SU-DHL-6 (cell line): Measurements from ENCODE around the gene PDGFD.

ENCODE experiments used
- H2AFZ ChIP-seq: fragments of 200-600 bp; sonication (generic); 2 replicates; pipeline ENCODE4 v1.6.1; 2014; ENCODE audit warnings: low read depth, mild to moderate bottlenecking, moderate library complexity, mixed read lengths, antibody characterized with exemption, low read length; ENCODE audit not compliant: severe bottlenecking
- H3F3A ChIP-seq: fragments of 200-600 bp; shearing (Covaris generic); 2 replicates; pipeline ENCODE4 v1.6.0; 2016; ENCODE audit warnings: antibody characterized with exemption, mild to moderate bottlenecking; ENCODE audit not compliant: insufficient read depth
- H3K27ac ChIP-seq: fragments of 200-600 bp; sonication (generic); 2 replicates; pipeline ENCODE4 v1.5.1; 2016; ENCODE audit warnings: low read depth, mild to moderate bottlenecking, low read length, moderate library complexity, mixed read lengths
- H3K27me3 ChIP-seq: fragments of 200-600 bp; sonication (generic), shearing (Covaris generic); 2 replicates; pipeline ENCODE4 v1.6.0; 2014; ENCODE audit warnings: mild to moderate bottlenecking, low read length
- H3K36me3 ChIP-seq: fragments of 200-600 bp; sonication (generic); 2 replicates; pipeline ENCODE4 v1.6.1; 2014; ENCODE audit warnings: mild to moderate bottlenecking, low read length, mixed read lengths
- H3K4me2 ChIP-seq: fragments of 300-600, 200-600 bp; shearing (Covaris generic), sonication (generic); 2 replicates; pipeline ENCODE4 v1.6.0; 2014; ENCODE audit warnings: low read length, low read depth, mild to moderate bottlenecking; ENCODE audit not compliant: poor library complexity, severe bottlenecking
- H3K4me3 ChIP-seq: fragments of 200-600 bp; sonication (generic); 2 replicates; pipeline ENCODE4 v1.5.1; 2014; ENCODE audit warnings: antibody characterized with exemption, low read length, mild to moderate bottlenecking, mixed read lengths; ENCODE audit not compliant: insufficient read depth, poor library complexity, severe bottlenecking
- H3K79me2 ChIP-seq: fragments of 200-600 bp; sonication (generic); 2 replicates; pipeline ENCODE4 v1.6.1; 2014; ENCODE audit warnings: mild to moderate bottlenecking, low read length, moderate library complexity; ENCODE audit not compliant: insufficient read depth
- H3K9ac ChIP-seq: fragments of 200-600 bp; sonication (generic); 2 replicates; pipeline ENCODE4 v1.7.0; 2014; ENCODE audit warnings: mild to moderate bottlenecking, low read length
- H3K9me2 ChIP-seq: fragments of 200-600 bp; sonication (generic); replicated peaks from 2 replicates; pipeline ENCODE4 v1.6.1; 2014; ENCODE audit warnings: low read length; ENCODE audit not compliant: insufficient read depth
- H3K9me3 ChIP-seq: fragments of 200-600 bp; sonication (generic); 2 replicates; pipeline ENCODE4 v1.6.1; 2014; ENCODE audit warnings: low read length, mixed read lengths; ENCODE audit not compliant: insufficient read depth
- H4K20me1 ChIP-seq: fragments of 200-600 bp; sonication (generic); 2 replicates; pipeline ENCODE4 v1.6.1; 2014; ENCODE audit warnings: low read depth, mild to moderate bottlenecking, antibody characterized with exemption, low read length, moderate library complexity, mixed read lengths
- CTCF ChIP-seq: fragments of 200-600 bp; sonication (generic); IDR thresholded peaks from one replicate; pipeline ENCODE4 v1.5.1; 2017; ENCODE audit warnings: antibody characterized with exemption, mild to moderate bottlenecking, low read length, moderate library complexity; ENCODE audit not compliant: insufficient read depth, poor library complexity, severe bottlenecking
- EZH2phosphoT487 ChIP-seq: fragments of 200-600 bp; sonication (generic), shearing (Covaris generic); conservative IDR thresholded peaks from 2 replicates; pipeline ENCODE4 v1.6.1; 2018; ENCODE audit warnings: mild to moderate bottlenecking, antibody characterized with exemption, low read length, moderate library complexity, mixed read lengths

The PDGFD gene

GRCh38 chr11:104064034-104064630 lies 99.8 kb downstream of the PDGFD start:
- Histone ChIP-seq H3K36me3 (no peaks in the 10 kb centered on the region), H3K9me3 (no peaks in the 10 kb centered on the region), H2AFZ (no peak overlapping the region), H3K4me3 (no peak overlapping the region), H3K79me2 (no peaks in the 10 kb centered on the region), H3K9ac (no peak overlapping the region), H4K20me1 (no peaks in the 10 kb centered on the region), H3F3A (no peaks in the 10 kb centered on the region), H3K9me2 (no peaks in the 10 kb centered on the region), H3K4me2 (no peak overlapping the region), H3K27me3 (no peaks in the 10 kb centered on the region), H3K27ac (no peak overlapping the region)
- TF ChIP-seq EZH2phosphoT487 (no peak), CTCF (no peak)

GRCh38 chr11:104061853-104062521 lies 102.0 kb downstream of the PDGFD start:
- no peaks in the 10 kb centered on the region for H3K36me3 ChIP-seq

GRCh38 chr11:104060820-104061219 lies 103.1 kb downstream of the PDGFD start:
- Histone ChIP-seq H3K36me3 (no peaks in the 10 kb centered on the region), H3K27ac (no peak overlapping the region), H3K79me2 (no peaks in the 10 kb centered on the region), H3K4me2 (no peak overlapping the region), H3K4me3 (no peak overlapping the region), H3F3A (no peaks in the 10 kb centered on the region), H2AFZ (no peak overlapping the region), H3K9me3 (no peaks in the 10 kb centered on the region), H3K9me2 (no peaks in the 10 kb centered on the region), H3K9ac (no peak overlapping the region), H3K27me3 (no peaks in the 10 kb centered on the region), H4K20me1 (no peaks in the 10 kb centered on the region)
- TF ChIP-seq CTCF (no peak), EZH2phosphoT487 (no peak)

More at GRCh38 chr11:104061853-104062521, 102.0 kb downstream of the PDGFD start:
- no peak for TF ChIP-seq CTCF
- TF ChIP-seq EZH2phosphoT487, result no peak
- no peak overlapping the region for H3K4me2 ChIP-seq
- no peaks in the 10 kb centered on the region for H3K9me2 ChIP-seq
- no peaks in the 10 kb centered on the region for H4K20me1 ChIP-seq
- H2AFZ ChIP-seq, result no peak overlapping the region
- H3F3A ChIP-seq, result no peaks in the 10 kb centered on the region
- H3K27me3 ChIP-seq, result no peaks in the 10 kb centered on the region
- H3K9me3 ChIP-seq, result no peaks in the 10 kb centered on the region
- H3K27ac ChIP-seq, result no peak overlapping the region
- no peak overlapping the region for H3K9ac ChIP-seq
- no peaks in the 10 kb centered on the region for H3K79me2 ChIP-seq
- H3K4me3 ChIP-seq, result no peak overlapping the region
